NCI-H1092 (cell line): ENCODE data around the gene LMF1.

Experiments
- DNase-seq: peaks from one replicate; lab custom pipeline; 2025; lab: John Stamatoyannopoulos, UW

LMF1 gene

GRCh38 chr16:1002399-1003166 lies 31.8 kb upstream of the LMF1 start:
- DNase-seq: no peak

- DNase-seq: no peak
Measured at GRCh38 chr16:1001096-1001495, 30.3 kb upstream of the LMF1 start.

GRCh38 chr16:1000608-1001007 lies 29.8 kb upstream of the LMF1 start:
- no peak for DNase-seq

GRCh38 chr16:999677-1000076 lies 28.9 kb upstream of the LMF1 start:
- no peak for DNase-seq

GRCh38 chr16:998615-999014 lies 27.8 kb upstream of the LMF1 start:
- DNase-seq: no peak

GRCh38 chr16:998211-998610 lies 27.4 kb upstream of the LMF1 start:
- no peak for DNase-seq

GRCh38 chr16:997440-998051 lies 26.8 kb upstream of the LMF1 start:
- no peak for DNase-seq

- DNase-seq: no peak
Measured at GRCh38 chr16:996681-997080, 25.9 kb upstream of the LMF1 start.

GRCh38 chr16:995783-996182 lies 25.0 kb upstream of the LMF1 start:
- DNase-seq: no peak

- no peak for DNase-seq
Measured at GRCh38 chr16:995087-995486, 24.3 kb upstream of the LMF1 start.

- no peak for DNase-seq
Measured at GRCh38 chr16:993731-994130, 22.9 kb upstream of the LMF1 start.

- DNase-seq: no peak
Measured at GRCh38 chr16:991773-992172, 21.0 kb upstream of the LMF1 start.

GRCh38 chr16:991345-991744 lies 20.6 kb upstream of the LMF1 start:
- no peak for DNase-seq

GRCh38 chr16:990516-991291 lies 19.9 kb upstream of the LMF1 start:
- no peak for DNase-seq

GRCh38 chr16:989354-989814 lies 18.6 kb upstream of the LMF1 start:
- DNase-seq: no peak

GRCh38 chr16:988471-989353 lies 17.9 kb upstream of the LMF1 start:
- no peak for DNase-seq

- DNase-seq: no peak
Measured at GRCh38 chr16:987906-988305, 17.1 kb upstream of the LMF1 start.

- DNase-seq: no peak
Measured at GRCh38 chr16:986925-987582, 16.3 kb upstream of the LMF1 start.

- no peak for DNase-seq
Measured at GRCh38 chr16:986411-986810, 15.6 kb upstream of the LMF1 start.

- DNase-seq: no peak
Measured at GRCh38 chr16:985646-986400, 15.0 kb upstream of the LMF1 start.
